ENCODE results near the gene C16orf96.
A peak's percentile ranks its signal among the peaks of the same experiment; 100 is the strongest.

The C16orf96 gene

DNA sequence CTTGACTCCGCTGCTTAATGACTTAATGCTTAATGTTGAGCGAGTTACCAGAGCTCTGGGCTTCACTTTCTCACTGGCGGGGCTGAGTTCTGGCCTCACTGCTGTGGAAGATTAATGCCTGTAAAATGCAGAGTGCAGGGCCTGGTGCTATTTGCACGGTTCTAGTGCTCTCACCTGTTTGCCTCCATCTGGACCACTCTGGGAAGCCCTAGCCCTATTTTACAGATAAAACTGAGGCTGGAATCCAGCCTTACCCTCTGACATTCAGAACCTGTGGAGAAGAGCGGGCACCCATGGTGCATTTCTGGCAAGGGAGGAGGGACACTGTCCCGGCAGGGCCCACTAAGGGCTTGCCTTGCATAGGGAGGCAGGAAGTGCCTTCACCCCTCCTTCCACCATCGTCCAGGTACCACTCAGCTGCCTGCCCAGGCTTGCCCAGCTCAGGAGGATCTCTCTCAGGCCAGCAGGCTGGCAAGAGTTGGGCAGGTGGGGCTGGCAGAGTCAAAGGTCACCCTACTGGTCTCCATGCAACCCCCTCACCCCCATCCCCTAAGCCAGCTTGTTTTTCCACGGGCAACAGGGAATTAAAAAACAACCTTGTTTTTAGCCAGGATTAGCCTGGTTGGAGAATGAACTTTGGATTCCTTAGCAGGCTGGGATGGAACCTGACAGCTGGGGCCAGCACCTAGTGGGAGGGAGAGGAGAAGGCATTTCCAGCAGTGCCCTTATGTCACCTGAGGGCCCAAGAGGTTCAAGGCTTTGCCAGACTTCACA is 62.7 kb downstream of the C16orf96 start:
- DNase-seq (ENCODE audit: low spot score), result no peak

DNA sequence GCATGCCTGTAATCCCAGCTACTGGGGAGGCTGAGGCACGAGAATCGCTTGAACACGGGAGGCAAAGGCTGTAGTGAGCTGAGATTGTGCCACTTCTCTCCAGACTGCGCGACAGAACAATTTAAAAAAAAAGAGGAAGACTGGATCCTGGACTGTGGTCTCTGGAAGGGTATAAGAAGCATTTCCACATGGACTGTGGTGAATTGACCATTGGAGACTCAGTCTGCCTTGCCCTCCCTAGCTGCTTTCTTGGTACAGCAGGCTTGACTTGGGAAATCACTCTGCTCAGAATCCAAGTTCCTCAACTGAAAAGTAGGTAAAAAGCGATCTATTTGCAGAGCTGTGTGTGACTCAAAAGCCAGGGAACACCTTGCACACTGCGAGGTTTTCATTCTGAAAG is 67.5 kb downstream of the C16orf96 start:
- no peak for DNase-seq (ENCODE audit: low spot score)

DNA sequence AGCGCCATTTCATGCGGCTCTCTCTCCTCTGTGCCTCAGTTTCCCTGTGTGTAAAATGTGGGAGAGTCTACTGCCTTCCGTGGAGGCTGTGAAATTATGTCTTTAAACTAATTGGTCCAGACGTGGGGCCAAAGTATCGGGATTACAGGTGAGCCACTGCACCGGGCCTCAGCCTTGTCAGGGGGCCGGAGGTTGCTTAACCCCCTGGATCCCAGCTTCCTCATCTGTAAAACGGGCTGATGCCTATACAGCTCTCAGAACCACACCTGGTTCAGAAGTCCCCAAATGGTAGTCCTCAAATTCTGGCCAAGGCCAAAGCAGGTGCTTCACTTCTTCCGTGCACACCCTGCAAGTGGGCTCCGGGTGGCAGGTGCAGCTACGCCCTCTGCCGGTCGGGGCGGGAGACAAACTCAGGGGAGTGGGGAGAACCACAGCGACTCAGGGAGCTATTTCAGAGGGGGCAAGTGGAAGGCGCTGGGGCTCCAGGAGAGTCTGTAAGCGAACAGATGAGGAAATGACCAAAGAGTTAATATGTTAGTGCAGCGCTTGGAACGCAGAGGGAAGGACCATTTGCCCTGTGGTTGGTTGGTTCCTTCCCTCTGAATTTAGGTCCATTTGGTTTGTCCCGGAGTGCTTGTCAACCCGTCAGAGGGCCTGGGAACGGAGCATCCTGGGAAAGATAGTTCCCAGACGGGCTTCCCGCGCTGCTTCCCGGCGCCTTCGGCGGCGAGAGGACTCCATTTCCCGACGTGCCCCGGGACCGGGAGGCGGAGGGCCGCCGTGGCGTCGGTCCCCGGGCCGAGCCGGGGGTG is 68.1 kb downstream of the C16orf96 start, which contains the start of gene MGRN1:
Gene MGRN1 (plus strand): TSS at position 812 of the 812 bp plus-strand sequence. CDS start 135 bp downstream, outside the sequence.
- DNase-seq (ENCODE audit: low spot score), result peak; percentile 97

DNA sequence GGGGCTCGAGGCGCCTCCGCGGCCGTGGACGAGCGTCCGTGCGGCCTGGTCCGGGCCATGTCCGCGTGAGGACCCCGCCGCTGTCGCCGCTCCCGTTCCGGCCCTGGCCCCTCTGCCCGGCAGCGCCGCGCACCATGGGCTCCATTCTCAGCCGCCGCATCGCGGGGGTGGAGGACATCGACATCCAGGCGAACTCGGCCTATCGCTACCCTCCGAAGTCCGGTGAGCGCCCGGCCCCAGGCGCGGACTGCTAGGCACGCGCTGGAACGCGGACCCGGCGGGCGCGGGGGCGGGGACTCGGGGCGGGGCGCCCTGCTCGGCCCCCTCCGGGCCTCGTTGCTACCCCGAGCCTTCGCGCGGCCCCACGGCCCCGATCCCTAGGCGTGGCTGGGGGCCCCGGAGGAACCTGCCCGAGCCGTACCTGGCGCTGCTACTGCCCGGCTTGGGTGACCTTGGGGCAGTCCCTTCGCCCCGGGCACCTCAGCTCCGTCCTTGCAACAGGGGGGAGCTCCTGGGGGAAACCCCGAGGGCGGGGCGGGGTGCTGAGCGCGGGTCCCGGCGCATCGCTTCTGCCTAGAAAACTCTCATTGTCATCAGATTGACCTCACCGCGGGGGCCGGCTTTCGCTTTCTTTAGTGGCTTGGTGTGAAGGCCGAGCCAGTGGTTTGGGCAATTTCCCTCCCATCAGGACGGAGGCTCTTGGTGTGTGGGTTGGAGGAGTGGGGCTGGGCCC is 68.9 kb downstream of the C16orf96 start:
- peak; percentile 23 for DNase-seq (ENCODE audit: low spot score)

DNA sequence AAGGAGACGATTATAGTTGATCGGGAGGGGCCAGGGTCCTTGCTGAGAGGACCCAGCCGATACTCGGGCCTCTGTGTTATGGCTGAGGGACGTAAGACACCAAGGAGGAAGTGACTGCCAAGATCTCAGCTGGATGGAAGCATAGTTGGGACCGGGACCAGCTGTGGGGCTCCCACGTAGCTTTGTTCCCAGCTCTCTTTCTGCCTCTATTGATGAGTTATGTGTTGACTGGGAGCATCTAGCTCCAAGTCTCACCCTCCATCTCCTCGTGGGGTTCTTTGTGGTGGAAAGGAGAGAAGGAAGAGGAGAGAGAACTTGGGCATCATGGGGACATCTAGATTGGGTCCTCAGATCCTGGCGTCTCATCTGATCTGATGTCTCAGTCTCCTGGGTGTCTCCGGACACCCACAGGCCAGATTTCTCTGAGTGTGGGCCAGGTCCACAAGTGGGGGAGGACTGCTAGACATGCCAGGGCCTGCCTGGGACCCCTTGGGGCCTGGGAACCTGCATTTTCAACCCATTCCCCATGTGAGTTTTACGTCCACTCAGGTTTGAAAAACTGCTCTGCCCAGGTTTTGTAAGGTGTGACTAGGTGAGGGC is 69.5 kb downstream of the C16orf96 start:
- no peak for DNase-seq (ENCODE audit: low spot score)

DNA sequence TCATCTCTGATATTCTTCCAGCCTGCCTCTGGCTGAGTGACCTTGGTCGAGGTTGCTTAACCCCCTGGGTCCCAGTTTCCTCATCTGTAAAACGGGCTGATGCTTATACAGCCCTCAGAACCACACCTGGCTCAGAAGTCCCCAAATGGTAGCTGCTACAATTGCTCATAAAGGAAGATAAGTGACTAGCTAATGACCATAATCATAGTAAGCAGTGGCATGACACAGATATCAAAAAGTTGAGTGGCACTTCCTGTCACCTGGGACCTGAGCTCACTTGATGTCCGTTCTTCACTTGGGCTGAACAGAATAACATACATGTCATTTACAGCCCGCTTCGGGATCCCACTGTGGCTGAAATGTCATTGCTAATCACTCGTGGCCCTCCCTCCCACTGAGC is 70.3 kb downstream of the C16orf96 start:
- no peak for DNase-seq (ENCODE audit: low spot score)

DNA sequence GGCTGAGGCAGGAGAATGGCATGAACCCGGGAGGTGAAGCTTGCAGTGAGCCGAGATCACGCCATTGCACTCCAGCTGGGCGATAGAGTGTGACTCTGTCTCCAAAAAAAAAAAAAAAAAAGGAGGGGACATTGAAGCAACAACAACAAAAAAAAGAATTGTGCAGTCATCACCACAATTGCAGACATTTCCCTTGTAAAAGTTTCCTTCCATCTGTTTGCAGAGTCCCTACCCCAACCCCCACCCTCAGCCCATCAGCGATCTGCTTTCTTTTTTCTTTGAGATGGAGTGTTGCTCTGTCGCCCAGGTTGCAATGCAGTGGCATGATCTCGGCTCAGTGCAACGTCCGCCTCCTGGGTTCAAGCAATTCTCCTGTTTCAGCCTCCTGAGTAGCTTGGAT is 72.1 kb downstream of the C16orf96 start:
- no peak for DNase-seq (ENCODE audit: low spot score)

DNA sequence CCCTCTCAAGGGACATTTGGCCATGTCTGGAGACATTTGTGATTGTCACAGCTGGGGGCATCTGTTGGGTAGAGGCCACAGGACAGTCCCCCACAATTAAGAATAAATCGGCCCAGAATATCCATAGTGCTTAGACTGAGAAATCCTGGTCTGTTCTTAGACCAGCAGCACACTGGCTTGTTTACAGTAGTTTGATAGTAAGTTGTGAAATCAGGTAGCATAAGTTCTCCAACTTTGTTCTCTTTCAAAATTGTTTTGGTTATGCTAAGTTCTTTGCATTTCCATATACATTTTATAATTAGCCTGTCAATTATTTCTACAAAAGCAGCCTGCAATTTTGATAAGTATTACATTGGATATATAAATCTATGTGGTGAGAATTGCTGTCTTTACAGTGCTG is 75.3 kb downstream of the C16orf96 start:
- no peak for DNase-seq (ENCODE audit: low spot score)

DNA sequence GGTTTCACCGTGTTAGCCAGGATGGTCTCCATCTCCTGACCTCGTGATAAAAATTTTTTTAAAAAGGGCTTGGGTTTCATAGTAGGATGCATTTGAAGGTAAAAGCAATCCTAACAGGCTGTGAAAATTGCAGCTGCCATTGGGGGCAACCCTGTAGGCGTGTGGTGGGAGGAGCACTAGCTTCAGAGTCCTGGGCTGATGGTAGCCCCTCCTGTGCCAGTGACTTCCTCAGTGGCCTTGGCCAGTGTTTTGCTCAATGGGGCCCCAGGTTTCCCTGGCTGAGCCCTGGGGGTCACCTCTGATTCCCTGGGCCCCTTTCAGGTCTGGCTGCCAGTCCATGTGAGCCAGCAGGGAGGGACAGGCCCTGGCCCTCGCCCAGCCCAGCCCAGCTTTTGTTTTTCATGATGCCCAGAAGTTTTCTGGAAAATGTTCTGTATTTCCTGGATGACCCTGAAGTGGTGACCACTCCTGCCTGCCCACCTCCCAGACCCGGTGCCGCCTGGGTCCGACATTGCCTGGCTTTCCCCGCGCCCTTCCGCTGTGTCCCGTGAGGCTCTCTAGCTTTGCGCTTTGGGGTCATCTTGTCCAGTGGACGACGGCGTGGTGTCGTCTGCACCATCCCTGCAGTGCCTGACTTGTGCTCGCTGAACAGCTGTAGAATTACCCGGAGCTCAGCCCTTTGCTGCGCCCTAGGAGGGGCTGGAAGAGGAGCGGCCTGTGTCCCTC is 77.9 kb downstream of the C16orf96 start:
- DNase-seq (ENCODE audit: low spot score), result no peak

DNA sequence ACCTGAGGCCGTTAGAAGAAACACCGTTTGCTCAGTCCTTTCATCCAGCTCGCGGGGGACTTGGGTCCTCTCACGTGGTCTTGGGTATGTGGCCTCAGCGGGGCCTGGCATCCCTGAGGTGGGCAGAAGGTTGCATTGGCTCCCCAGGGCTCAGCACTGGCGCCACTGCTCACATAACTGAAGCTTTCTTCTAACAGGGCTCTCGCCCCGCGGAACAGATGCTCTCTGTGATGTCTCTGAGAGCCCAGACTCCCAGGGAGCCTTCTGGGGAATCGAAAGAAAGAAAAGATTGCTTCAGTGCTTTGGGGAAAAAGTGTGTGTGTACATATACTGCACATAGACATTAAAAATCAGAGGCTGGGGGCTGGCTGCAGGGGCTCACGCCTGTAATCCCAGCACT is 78.6 kb downstream of the C16orf96 start:
- no peak for DNase-seq (ENCODE audit: low spot score)

DNA sequence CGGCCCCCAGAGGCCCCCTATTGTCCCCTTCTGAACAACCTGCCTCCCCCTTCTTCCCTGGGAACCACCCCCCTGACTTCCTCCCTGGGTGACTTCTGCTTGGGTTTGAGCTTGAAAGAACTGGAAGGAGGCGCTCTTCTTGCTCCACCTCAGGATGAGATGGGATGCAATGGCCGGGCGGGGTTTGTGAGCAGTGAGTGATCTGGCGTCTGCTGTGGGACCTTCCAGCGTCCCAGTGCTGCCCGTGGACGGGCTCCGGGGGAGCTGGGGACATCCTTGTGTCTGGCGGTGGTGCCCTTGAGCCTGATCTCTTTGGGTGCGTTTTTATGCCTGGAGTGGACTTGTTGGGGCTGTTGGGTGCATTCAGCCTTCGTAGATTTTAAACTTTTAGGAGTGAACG is 80.1 kb downstream of the C16orf96 start:
- DNase-seq (ENCODE audit: low spot score), result no peak

DNA sequence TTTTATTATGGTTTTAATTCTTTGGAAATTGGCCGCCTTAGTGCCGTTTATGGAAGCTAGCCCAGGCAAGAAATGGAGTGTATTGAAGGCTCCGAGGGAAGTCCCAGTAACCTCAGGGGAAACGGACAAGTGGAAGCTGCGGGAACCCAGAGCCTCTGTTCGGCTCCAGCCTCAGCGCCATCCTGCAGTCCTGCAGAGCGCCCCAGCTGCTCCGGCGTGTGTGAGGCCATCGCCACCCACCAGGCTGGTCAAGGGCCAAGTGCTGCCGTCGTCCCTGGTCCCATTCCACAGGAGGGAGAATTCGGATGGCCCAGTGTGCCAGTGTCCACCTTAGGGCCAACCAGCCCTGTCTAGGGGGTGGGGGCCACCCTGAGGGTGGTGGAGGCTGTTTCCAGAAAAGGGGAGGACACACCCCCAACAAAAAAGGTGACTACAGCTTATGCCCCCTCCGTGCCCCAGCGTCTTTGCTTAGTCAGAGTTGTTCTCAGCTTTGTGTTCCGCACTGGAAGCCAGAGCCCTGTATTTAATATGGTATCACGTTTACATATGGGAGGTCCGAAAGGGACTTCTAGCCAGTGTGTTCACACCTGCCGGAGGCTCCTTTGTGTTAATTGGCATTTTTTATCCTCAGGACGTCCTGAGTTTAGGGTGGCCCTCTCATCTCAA is 81.5 kb downstream of the C16orf96 start:
- DNase-seq (ENCODE audit: low spot score), result no peak

DNA sequence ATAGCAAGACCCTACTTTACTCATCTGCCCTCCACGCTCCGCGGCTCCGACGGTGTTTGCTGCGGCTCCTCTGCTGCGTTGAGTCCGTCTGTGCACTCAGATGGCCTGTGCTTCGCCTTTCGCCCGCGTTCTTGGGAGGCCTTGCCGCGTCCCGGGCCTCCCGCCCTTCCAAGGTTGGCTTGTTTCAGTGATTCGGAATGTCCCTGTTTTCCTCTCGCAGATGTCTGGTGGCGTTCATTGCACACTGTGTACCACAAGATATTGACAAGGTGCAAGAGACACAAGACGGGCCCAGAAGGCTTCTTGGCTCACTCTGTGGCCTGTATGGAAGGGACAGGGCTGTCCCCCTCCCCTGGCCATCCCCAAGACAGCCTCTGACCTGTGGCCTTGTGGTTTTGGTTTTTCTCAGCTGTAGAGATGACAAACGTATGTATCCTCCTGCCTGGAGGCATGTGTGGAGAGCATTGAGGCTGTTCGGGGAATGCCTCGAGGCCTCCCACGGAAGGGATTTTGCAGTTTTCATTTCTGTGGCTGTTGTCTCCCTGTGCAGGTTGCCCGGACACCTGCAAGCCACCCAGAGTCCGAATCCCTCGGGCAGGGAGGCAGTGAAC is 83.9 kb downstream of the C16orf96 start:
- no peak for DNase-seq (ENCODE audit: low spot score)

DNA sequence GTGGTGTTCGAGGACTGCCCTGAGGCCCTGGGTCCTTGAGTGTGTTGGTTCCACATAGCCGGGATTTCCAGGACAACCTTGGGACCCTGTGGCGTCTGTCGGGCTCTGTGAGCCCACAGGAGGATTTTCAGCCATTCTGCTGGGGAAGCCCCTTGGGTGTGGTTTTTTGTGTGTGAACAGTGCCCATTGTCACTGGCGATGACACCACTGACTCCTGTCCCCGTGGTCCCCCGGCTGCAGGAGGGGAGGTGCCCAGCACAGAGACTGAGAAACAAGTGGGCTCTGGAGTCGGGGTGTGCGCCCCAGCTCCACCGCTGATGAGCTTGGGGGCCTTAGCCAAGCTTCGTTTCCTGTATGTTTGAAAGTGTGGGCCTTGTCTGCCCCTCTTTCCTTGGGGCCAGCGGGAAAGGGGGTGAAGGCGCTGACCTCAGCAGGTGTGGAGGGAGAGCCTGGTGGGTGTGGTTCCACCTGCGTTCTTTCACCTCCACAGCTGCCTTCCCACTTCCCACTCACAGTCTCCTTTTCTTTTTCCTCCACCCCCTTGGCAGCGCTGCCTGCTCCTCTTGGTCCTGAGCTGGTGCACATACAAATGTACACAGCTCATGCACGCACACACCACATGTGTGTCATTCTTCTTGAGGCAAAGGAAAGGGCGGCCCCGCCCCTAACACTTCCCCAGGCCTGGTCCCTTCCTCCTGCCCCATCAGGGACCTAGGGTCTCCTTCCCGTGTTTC is 84.6 kb downstream of the C16orf96 start:
- no peak for DNase-seq (ENCODE audit: low spot score)

DNA sequence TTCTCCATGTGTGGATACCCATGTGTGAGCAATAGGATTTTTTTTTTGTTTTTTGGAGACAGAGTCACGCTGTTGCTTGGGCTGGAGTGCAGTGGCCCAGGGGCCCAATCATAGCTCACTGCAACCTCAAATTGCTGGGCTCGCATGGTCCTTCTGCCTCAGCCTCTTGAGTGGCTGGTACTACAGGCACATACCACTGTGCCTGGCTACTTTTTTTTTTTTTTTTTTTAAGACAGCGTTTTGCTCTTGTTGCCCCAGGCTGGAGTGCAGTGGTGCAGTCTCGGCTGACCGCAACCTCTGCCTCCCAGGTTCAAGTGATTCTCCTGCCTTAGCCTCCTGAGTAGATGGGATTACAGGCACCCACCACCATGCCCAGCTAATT is 85.2 kb downstream of the C16orf96 start:
- no peak for DNase-seq (ENCODE audit: low spot score)

DNA sequence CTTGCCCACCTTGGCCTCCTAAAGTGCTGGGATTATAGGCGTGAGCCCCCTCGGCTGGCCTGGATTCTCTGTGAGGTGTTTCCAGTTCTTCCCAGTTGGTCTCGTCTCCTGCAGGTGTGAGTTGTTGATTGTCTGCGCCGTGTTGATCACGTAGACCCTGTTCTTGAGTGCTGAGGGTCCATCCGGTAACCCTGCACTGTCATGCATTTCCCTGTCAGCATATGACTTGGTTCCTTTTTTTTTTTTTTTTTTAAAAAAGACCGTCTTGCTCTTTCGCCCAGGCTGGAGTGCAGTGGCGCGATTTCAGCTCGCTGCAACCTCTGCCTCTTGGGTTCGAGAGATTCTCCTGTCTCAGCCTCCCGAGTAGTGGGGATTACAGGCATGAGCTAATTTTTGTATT is 85.8 kb downstream of the C16orf96 start:
- no peak for DNase-seq (ENCODE audit: low spot score)

DNA sequence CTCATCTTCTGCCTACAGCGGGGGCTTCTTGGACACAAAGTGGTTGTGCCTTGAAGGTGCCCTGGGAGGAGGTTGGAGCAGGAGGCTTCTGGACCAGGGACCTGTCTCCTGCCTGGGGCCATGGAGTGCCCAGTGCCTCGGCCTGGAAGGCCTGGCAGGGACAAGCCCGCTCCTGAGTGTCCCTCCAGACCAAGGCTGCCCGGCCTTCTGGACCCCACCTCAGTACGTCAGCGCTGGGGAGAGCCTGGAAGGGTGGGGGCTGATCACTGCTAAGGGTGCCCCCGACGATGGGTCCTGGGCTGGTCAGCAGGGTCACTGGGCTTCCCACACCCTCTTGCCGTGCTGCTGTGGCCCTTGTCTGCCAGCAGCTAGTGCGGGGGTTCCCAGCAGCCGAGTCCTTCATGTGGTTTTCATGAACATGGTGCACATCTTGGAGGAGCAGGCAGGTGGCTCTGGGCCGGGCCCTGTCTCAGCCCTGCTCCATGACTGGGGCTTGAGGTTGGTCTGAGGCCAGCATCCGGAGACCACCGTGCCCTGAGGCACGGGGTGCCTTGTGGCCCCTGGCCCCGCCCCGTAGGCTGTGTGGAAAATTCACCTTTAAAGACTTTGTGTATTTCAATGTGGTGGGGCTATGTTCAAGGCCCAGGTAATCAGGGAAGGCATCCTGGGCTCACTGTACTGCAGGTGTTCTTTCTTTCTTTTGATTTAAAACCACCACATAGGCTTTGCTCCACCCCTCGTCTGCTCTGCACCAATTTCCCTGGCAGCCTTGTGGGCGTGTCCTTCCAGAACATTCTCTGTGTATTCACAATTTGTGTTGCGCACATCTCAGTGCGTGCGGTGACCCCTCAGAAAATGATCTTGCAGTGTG is 90.9 kb downstream of the C16orf96 start:
- DNase-seq (ENCODE audit: low spot score), result no peak

DNA sequence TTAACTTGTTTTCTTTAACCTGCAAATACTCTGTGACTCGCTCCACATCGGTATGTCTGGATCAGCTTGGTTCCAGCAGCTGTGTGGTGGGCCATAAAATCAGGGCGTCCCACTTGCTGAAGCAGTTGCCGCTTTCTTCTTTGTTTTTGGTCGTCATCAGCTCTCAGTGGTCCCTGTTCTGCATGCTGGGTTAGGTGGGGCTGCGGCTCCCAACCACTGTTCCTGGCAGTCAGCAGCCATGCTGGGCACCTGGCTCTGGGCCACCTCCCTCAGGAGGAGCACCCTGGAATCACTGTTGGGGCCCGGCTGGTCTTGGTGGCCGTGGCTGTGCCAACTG is 91.5 kb downstream of the C16orf96 start:
- DNase-seq (ENCODE audit: low spot score), result no peak

DNA sequence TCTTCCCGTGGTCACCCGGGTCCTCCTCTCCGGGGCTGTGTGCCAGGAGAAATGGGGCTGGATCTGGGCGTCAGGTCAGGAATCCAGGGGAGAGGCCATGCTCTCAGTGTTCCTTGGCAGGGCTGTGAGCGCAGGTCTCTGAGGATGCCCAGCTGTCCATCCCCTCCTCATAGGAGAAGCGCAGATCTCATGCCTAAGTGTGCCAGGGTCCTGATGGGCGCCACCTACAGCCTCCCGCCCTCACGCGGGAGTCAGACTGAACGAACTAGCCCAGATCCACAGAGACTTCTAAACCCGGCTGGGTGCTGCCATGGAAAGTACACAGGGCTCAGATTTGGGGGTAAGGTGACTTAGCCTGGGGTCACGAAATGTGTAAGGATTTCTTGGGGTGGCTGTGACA is 92.8 kb downstream of the C16orf96 start:
- DNase-seq (ENCODE audit: low spot score), result no peak
